PC-3 (cell line): ENCODE data around the gene NMNAT2. TPM values are rescaled to one million over a fixed set of nuclear protein-coding genes. Genes with fewer than 3 reads are reported as not detected.

Experiments used
- ATAC-seq: fragments of 200-7000 bp; cut with Tn5 transposase; 2 replicates; pipeline ENCODE4 v1.9.1; 2020; ENCODE audit warnings: mild to moderate bottlenecking, moderate library complexity
- BruUV-seq: library from RNA; stranded (reverse); fragments of 400-500 nt; replicated peaks from 2 replicates; lab custom pipeline; 2021; lab: Mats Ljungman, UMichigan
- CTCF ChIA-PET: fragments of 300-600 bp; sonication (Branson Sonifier 250); formaldehyde crosslinking; loops from one replicate; lab custom pipeline; 2022; ENCODE audit warnings: antibody characterized with exemption; lab: Charles Lee
- POLR2A ChIA-PET: fragments of 300-600 bp; sonication (Branson Sonifier 250); formaldehyde crosslinking; loops from one replicate; lab custom pipeline; 2022; ENCODE audit warnings: antibody characterized with exemption; ENCODE audit not compliant: unreplicated experiment; lab: Charles Lee
- DNase-seq: peaks from one replicate; pipeline ENCODE4 v3.0.0-alpha.2; 2015
- H2AFZ ChIP-seq: fragments of 300-600 bp; sonication (generic); 2 replicates; pipeline ENCODE4 v1.6.0; 2016; ENCODE audit warnings: antibody characterized with exemption, low read length
- H3F3A ChIP-seq: fragments of 300-600 bp; sonication (generic); one replicate; pipeline ENCODE4 v1.6.0; 2017; ENCODE audit warnings: antibody characterized with exemption, low read length, control low read depth, mild to moderate bottlenecking; ENCODE audit not compliant: unreplicated experiment
- H3K27ac ChIP-seq: fragments of 300-600 bp; sonication (generic); 2 replicates; pipeline ENCODE4 v1.5.1; 2016; ENCODE audit warnings: mild to moderate bottlenecking, low read length
- H3K27me3 ChIP-seq: fragments of 300-600 bp; sonication (generic); 2 replicates; pipeline ENCODE4 v1.6.1; 2016; ENCODE audit warnings: low read length, mixed read lengths
- H3K36me3 ChIP-seq: fragments of 300-600 bp; sonication (generic); 2 replicates; pipeline ENCODE4 v1.6.1; 2016; ENCODE audit warnings: low read depth, mixed run types, low read length, mixed read lengths
- H3K4me1 ChIP-seq: fragments of 300-600 bp; sonication (generic); 2 replicates; pipeline ENCODE4 v1.5.1; 2016; ENCODE audit warnings: low read length; ENCODE audit not compliant: insufficient read depth
- H3K4me2 ChIP-seq: fragments of 300-600 bp; sonication (generic); 2 replicates; pipeline ENCODE4 v1.6.0; 2016; ENCODE audit warnings: low read length
- H3K4me3 ChIP-seq: fragments of 300-600 bp; sonication (generic); 2 replicates; pipeline ENCODE4 v1.5.1; 2016; ENCODE audit warnings: mild to moderate bottlenecking, low read length, mixed read lengths
- H3K79me2 ChIP-seq: fragments of 300-600 bp; sonication (generic); 2 replicates; pipeline ENCODE4 v1.6.1; 2017; ENCODE audit warnings: low read length, mixed read lengths
- H3K9ac ChIP-seq: fragments of 300-600 bp; sonication (generic); 2 replicates; pipeline ENCODE4 v1.6.0; 2016; ENCODE audit warnings: mild to moderate bottlenecking, low read length
- H3K9me2 ChIP-seq: fragments of 300-600 bp; sonication (generic); replicated peaks from 2 replicates; pipeline ENCODE4 v1.6.1; 2016; ENCODE audit warnings: mixed run types, low read length, mixed read lengths
- H3K9me3 ChIP-seq: fragments of 300-600 bp; sonication (generic); 2 replicates; pipeline ENCODE4 v1.6.1; 2016; ENCODE audit warnings: low read length, mixed read lengths
- H4K20me1 ChIP-seq: fragments of 300-600 bp; sonication (generic); 2 replicates; pipeline ENCODE4 v1.6.1; 2016; ENCODE audit warnings: low read length, mixed read lengths
- EZH2 ChIP-seq: fragments of 300-600 bp; sonication (generic); IDR thresholded peaks from one replicate; pipeline ENCODE4 v1.6.1; 2017; ENCODE audit warnings: antibody characterized with exemption, mild to moderate bottlenecking, low read length; ENCODE audit not compliant: unreplicated experiment
- EZH2phosphoT487 ChIP-seq: fragments of 300-600 bp; sonication (generic); IDR thresholded peaks from 2 replicates; pipeline ENCODE4 v1.6.1; 2018; ENCODE audit warnings: mild to moderate bottlenecking, antibody characterized with exemption, low read length, borderline replicate concordance
- intact Hi-C: fragments of 100-400 bp; cut with micrococcal nuclease; formaldehyde crosslinking; loops from 2 replicates; pipeline ENCODE4 v1.9.0; 2023
- total RNA-seq: library from RNA; depleted of rRNA; stranded (reverse); fragments of >200 nt; gene quantifications from 2 replicates; pipeline ENCODE4 v1.2.3, GENCODE V29; 2014
- TF ChIP-seq, protein P1 (sequence below): fragments of 300-600 bp; sonication (generic); conservative IDR thresholded peaks from 2 replicates; pipeline ENCODE4 v1.5.1; 2017; ENCODE audit warnings: antibody characterized with exemption, low read depth, mild to moderate bottlenecking, low read length

Gene NMNAT2
- total RNA-seq, 1 experiment from 2014 or later: 6.0 TPM

DNA sequence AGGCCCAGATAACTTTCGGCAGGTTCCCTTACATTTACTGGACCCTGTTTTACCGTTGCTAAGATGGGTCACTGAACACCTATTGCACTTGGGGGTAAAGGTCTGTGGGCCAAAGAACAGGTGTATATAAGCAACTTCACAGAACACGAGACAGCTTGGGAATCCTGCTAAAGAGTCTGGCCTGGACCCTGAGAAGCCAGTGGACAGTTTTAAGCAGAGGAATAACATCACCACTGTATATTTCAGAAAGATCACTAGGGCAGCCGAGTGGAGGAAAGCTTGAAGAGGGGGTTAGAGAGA is 177.7 kb downstream of the NMNAT2 start:
- no TSS peak for BruUV-seq
- ChIA-PET POLR2A (no interaction called here), CTCF (no interaction called here)
- Histone ChIP-seq H3K27me3 (no peaks in the 10 kb centered on the region), H3K9me3 (no peaks in the 10 kb centered on the region), H3F3A (peaks cover 5% of the 10 kb centered on the region), H3K4me1 (peaks cover 5% of the 10 kb centered on the region), H3K36me3 (peaks cover 69% of the 10 kb centered on the region), H3K9ac (no peak overlapping the region), H4K20me1 (no peaks in the 10 kb centered on the region), H3K9me2 (no peaks in the 10 kb centered on the region), H2AFZ (no peak overlapping the region), H3K79me2 (no peaks in the 10 kb centered on the region), H3K4me3 (no peak overlapping the region), H3K4me2 (no peak overlapping the region), H3K27ac (no peak overlapping the region)
- DNase-seq (no peak), ATAC-seq (no peak)
- intact Hi-C loops: no loop called here
- no peak for TF ChIP-seq EZH2phosphoT487
- TF ChIP-seq, protein P1, sequence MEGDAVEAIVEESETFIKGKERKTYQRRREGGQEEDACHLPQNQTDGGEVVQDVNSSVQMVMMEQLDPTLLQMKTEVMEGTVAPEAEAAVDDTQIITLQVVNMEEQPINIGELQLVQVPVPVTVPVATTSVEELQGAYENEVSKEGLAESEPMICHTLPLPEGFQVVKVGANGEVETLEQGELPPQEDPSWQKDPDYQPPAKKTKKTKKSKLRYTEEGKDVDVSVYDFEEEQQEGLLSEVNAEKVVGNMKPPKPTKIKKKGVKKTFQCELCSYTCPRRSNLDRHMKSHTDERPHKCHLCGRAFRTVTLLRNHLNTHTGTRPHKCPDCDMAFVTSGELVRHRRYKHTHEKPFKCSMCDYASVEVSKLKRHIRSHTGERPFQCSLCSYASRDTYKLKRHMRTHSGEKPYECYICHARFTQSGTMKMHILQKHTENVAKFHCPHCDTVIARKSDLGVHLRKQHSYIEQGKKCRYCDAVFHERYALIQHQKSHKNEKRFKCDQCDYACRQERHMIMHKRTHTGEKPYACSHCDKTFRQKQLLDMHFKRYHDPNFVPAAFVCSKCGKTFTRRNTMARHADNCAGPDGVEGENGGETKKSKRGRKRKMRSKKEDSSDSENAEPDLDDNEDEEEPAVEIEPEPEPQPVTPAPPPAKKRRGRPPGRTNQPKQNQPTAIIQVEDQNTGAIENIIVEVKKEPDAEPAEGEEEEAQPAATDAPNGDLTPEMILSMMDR: no peak
- no peak for TF ChIP-seq EZH2

DNA sequence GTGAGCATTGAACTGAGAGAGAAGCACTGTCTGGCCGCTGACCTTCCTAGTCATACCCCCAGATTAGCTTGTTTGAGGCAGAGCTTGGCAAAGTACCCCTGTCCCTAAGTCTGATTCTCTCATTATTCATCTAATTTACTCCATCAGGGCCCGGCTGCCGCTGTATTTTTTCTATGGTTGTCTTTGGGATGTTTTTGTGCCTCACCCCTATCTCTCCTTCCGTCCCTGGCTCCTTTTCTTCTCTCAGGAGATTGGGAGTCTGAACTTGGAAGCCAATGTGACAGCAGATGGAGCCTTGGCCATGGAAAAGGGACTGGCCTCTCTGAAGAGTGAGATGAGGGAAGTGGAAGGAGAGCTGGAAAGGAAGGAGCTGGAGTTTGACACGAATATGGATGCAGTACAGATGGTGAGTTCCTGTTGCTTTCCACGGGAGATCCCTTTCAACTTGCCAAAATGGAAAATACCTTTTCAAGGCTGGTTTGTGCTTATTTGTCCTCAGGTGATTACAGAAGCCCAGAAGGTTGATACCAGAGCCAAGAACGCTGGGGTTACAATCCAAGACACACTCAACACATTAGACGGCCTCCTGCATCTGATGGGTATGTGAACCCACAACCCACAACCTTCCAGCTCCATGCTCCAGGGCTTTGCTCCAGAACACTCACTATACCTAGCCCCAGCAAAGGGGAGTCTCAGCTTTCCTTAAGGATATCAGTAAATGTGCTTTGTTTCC is 178.2 kb downstream of the NMNAT2 start:
- no peaks in the 10 kb centered on the region for H4K20me1 ChIP-seq
- TSS peak; percentile 7 for BruUV-seq
- H3K36me3 ChIP-seq: peaks cover 72% of the 10 kb centered on the region
- no peak overlapping the region for H3K4me3 ChIP-seq
- DNase-seq: no peak
- ChIA-PET POLR2A (no interaction called here), CTCF (no interaction called here)
- H3K9ac ChIP-seq: no peak overlapping the region
- intact Hi-C loops: loop anchor here (10.0 kb wide), 1 partner anchor 165 kb away; no protein-coding TSS in a partner anchor
- H3K9me2 ChIP-seq: no peaks in the 10 kb centered on the region
- ATAC-seq: no peak
- peaks cover 10% of the 10 kb centered on the region for H3K4me1 ChIP-seq
- H3K4me2 ChIP-seq: no peak overlapping the region
- TF ChIP-seq EZH2phosphoT487: no peak
- TF ChIP-seq, protein P1: no peak
- no peaks in the 10 kb centered on the region for H3K79me2 ChIP-seq
- peaks cover 10% of the 10 kb centered on the region for H3F3A ChIP-seq
- no peak overlapping the region for H2AFZ ChIP-seq
- H3K9me3 ChIP-seq: no peaks in the 10 kb centered on the region
- H3K27ac ChIP-seq: no peak overlapping the region
- H3K27me3 ChIP-seq: no peaks in the 10 kb centered on the region

DNA sequence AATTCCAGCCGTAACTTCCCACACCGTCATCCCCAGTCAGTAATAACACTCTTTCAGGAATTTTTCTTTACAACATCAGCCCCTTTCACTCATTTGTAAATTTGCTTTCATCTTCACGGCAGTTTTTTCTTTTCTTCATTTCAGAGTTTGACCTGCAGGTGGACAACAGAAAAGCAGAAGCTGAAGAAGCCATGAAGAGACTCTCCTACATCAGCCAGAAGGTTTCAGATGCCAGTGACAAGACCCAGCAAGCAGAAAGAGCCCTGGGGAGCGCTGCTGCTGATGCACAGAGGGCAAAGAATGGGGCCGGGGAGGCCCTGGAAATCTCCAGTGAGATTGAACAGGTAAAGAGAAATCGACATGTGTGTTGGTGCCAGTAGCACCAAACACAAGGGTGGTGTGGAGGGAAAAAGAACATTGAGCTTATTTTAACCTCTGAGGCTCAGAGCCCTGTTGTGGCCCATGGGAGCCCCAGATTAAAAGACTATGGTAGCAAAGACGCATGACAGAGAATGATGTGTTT is 178.9 kb downstream of the NMNAT2 start:
- H2AFZ ChIP-seq: no peak overlapping the region
- ATAC-seq: no peak
- no peak overlapping the region for H3K9ac ChIP-seq
- BruUV-seq: no TSS peak
- TF ChIP-seq, protein P1: no peak
- TF ChIP-seq EZH2phosphoT487 (no peak), EZH2 (no peak)
- peaks cover 69% of the 10 kb centered on the region for H3K36me3 ChIP-seq
- no peaks in the 10 kb centered on the region for H3K9me2 ChIP-seq
- H3K27me3 ChIP-seq: no peaks in the 10 kb centered on the region
- H3K4me2 ChIP-seq: no peak overlapping the region
- no peaks in the 10 kb centered on the region for H3K79me2 ChIP-seq
- intact Hi-C loops: loop anchor here (10.0 kb wide), 1 partner anchor 164 kb away; no protein-coding TSS in a partner anchor
- H3F3A ChIP-seq: peaks cover 10% of the 10 kb centered on the region
- no peak overlapping the region for H3K4me3 ChIP-seq
- no peak overlapping the region for H3K27ac ChIP-seq
- no peaks in the 10 kb centered on the region for H4K20me1 ChIP-seq
- ChIA-PET POLR2A (no interaction called here), CTCF (no interaction called here)
- H3K4me1 ChIP-seq: peaks cover 16% of the 10 kb centered on the region
- H3K9me3 ChIP-seq: no peaks in the 10 kb centered on the region
- DNase-seq: no peak
